Hypothalamus (tissue), 51 donors: Measurements from ENCODE around the gene RFPL1.
"Not testable (repeated sequence)": the region's sequence is repeated elsewhere in the genome, so short reads cannot be mapped to it uniquely, and the experiment has no call there.

Experiments used
- DNase-seq, 51 donors: peaks; one replicate each; lab custom pipeline; 2025; lab: John Stamatoyannopoulos, UW

Gene RFPL1

DNA sequence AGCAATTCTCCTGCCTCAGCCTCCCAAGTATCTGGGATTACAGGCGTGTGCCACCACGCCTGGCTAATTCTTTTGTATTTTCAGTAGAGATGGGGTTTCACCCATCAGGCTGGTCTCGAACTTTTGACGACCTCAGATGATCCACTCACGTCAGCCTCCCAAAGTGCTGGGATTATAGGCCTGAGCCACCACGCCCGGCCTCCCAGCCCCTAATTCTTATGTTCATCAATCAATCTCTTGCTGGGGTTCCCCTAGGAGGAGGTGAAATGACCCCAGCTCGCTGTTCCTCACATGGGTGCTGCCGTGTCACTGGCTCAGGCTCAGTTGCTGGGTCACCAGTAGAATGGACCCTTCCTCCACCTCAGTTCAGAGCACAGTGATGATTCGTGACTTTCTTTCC is at the start of gene RFPL1:
Gene RFPL1 (plus strand): TSS at position 301 of the 400 bp plus-strand sequence.
- not testable (repeated sequence) for DNase-seq

DNA sequence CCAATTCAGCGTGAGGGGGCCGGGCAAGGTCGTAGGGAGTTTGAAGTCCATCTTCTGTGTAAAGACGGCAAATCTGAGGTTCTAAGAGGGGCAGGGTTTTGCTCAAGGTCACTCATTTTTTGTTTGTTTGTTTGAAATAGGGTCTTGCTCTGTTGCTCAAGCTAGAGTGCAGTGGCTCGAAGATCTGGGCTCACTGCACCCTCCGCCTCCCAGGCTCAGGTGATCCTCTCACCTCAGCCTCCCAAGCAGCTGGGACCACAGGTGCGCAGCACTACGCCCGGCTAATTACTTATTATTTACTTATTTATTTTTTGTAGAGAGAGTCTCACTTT is 49.7 kb upstream of the RFPL1 start:
- no peak for DNase-seq

DNA sequence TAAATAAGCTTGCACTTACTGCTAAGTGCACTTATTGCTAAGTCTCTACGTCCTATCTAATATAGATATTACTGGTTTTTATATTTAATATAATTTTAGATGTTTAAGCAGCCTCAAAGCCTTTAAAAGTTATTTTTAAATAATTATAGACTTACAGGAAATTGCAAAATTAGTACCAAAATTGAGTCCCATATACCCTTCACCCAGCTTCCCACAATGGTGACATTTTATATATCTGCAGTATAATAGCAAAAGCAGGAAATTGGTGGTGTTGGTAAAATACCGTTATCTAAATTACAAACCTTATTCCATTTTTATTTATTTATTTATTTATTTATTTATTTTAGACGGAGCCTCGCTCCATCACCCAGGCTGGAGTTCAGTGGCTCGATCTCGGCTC is 48.1 kb upstream of the RFPL1 start:
- DNase-seq, result no peak

DNA sequence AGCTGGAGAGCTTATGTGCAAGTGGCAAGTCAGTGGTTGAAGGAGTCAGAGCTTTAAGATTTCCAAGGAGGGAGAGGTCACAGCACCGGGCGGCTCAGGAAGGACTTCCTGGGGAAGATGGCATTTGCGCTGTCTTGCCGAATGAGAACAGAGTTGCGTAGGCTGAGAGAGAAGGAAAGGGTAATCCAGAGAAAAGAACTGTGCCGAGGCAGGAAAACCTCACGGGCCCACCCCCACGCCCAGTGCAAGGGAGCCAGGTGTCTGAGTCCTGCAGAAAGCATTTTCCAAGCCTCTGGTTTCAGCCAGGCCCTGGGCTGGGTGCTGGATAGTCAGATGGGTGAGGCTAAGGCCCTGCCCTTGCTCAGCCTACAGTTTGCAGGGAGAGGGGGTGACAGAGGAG is 46.8 kb upstream of the RFPL1 start:
- no peak for DNase-seq

DNA sequence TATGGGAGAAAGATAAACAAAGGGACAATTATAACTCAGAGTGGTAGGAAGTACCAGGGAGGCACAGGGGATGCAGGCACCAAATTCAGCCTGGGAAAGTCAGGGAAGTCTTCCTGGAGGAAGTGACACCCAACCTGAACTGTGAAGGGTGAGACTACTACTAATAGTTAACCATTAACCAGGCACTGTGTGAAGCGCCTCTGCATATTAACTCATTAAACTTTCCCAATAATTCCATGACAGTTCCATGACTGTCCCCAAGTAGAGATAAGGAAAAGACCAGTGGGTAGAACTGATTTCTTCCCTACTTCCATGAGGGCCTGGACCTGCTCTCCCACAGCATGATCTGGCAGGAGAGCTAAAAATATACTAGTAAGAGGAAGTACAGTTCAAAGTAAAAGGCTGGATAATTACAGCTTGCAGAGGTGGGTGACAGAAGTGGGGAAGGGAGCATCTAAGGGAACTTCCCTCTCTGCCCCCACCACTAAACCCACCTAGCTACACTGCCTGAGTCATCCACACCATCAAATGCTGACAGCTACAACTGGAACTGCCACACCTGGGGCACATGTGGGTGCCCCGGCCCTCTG is 45.3 kb upstream of the RFPL1 start:
- no peak for DNase-seq

DNA sequence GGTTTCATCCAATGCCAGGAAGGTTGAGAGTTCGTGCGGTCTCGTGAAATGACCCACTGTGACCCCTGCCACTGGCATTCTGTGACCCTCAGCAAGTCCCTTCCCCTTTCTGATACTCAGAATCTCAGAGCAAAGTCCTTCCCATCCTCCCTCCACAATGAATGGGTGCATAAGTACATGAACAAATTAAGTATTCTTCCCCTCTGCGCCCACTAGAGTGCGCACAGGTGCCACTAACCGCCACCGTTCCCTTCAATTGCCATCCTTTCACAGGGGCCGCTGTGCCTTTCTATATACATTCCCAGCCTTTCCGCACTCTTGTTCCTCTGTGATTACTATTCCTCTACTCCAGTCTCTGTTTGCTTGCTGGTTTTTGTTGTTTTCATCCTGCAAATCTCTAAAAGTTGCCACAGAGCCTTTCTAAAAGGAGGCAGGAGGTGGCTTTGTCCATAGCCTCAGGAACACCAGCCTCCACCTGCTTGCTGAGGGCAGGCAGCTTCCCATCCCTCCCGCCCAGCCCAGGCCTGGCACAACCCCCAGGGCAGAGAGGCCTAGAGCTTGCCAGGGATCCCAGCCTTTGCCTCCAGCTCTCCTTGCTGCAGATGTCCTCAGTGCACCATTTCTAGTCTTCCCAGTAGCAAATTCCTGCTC is 43.3 kb upstream of the RFPL1 start:
- peak in 39 of 51 donors; percentile 3 to 76 (median 37) for DNase-seq

DNA sequence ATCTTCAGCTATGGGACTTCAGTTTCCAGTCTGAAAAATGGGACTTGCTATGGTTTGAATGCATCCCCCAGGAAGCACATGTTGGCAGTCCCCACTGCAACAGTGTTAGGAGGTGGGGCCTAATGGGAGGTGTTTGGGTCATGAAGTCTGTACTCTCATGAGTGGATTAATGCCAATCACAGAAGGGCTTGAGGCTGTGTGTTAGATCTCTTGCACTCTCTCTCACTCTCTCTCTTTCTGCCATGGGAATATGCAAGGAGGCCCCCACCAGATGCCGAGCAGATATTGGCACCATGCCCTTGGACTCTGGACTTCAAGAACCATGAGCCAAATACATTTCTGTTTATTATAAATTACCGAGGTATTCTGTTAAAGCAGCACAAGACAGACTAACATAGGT is 42.3 kb upstream of the RFPL1 start:
- DNase-seq, result no peak

DNA sequence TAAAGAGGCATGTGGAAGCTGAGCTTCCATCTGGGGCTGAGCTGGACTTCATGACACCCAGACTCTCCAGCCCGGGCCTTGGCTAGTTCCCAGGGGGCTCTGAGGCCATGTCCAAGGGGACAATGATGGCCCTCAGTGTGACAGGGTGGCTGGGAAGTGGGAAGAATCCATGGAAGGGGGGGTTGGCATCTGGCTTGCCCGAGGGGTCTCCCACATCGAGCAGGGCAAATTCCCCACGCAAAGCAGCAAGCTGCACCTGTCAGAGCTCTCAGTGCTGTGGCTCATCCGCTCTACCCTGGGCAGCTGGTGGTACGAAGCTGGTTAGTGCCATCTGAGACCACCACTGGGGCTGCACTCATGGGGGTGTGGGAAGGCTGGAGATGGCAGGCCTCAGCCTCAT is 40.6 kb upstream of the RFPL1 start:
- DNase-seq, result no peak

DNA sequence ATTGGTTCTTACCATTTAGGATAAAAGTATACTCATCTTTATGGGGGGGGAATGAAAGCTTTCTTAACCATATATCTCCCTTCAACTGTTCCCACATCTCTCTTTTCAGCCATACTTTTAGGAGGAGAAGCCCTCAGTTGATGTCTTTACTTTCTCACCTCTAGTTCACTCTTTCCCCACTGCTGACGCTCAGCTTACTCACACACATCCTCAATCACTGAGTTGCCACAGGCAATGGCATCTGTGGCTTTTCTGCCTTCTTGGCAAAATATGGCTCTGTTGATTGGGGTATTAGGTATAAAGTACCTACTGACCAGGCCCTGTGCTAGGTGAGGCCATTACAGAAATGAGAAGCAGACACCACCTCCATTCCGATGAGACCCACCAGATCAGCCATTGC is 37.8 kb upstream of the RFPL1 start:
- no peak for DNase-seq

DNA sequence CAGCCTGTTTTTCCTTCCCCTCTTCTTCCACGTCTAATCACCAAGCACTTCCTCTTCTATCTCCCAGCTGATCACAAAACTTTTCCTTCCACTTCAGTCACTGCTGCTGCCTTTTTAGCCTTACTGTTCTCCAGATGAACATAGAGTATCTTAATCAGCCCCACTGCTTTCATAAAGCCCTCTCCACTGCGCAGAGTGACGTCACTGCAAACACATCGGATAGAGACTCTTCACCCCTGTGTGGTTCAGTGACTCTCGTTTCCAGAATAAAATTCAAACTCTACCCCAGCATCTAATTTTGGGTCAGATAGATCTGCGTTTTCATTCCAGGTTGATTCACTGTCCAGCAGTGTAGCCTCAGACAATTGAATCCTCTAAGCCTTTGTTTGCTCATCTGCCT is 36.8 kb upstream of the RFPL1 start:
- DNase-seq, result not testable (repeated sequence)

DNA sequence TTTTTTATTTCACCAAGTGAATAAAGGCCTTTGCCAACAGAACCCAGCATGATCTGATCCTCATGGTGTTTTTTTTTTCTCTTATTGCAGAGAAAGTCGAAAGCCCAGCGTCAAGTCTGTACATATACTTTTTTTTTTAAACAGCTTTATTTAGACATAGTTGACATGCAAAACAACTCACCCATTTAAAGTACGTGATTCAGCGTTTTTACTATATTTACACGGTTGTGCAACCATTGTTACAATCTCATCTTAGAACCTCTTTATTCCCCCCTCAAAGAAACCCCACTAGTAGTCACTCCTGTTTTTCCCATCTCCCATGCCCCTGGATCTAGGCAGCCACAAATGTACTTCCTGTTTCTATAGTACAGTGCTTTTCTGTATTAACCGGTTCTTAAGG is 29.4 kb upstream of the RFPL1 start:
- no peak for DNase-seq

DNA sequence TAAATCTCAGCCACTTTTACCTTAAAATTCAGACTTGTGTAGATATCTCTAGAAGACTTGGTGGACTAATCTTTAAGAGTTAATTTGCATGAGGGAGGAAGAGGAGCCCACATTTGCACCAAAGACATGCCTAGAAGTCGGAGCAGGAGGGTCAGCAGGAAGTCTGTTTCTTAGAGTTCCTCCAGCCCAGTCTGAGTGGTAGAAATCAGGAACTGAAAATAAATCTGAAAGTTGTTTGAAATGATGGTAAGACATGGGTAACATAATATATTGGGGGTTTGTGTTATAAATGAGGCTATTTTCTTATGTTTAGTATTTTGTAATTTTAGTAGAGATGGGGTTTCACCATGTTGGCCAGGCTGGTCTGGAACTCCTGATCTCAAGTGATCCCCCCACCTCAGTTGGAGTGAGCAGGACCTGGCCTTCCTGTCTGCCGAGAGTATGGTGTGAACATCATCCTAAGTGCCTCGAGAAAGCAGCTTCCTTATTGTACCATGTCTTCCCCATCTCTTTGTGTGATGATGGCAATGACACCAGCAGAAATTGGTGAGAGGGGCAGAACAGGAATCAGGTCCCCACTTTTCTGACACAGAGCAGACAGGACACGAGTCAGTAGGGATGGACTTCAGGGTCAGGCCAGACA is 26.7 kb upstream of the RFPL1 start:
- not testable (repeated sequence) for DNase-seq

DNA sequence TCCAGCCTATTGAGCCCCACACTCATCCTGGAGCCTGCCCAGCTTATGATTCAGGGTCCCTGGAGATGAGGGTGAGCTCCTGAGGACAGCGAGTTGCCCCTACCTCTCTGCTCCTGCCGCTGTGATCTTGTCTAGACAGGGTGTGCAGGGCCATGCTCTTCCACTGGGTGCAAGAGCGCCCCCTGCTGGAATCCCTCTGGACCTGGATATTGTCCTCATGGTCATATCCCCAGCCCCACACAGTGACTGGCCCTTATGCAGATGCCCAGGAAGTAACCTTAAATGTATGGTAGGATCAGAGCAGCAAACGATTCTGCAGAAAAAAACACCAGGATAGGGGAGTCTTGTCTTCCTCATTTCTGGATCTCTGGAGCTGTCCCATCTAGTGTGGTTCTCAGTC is 25.6 kb upstream of the RFPL1 start:
- DNase-seq, result peak in 1 of 51 donors; percentile 4

DNA sequence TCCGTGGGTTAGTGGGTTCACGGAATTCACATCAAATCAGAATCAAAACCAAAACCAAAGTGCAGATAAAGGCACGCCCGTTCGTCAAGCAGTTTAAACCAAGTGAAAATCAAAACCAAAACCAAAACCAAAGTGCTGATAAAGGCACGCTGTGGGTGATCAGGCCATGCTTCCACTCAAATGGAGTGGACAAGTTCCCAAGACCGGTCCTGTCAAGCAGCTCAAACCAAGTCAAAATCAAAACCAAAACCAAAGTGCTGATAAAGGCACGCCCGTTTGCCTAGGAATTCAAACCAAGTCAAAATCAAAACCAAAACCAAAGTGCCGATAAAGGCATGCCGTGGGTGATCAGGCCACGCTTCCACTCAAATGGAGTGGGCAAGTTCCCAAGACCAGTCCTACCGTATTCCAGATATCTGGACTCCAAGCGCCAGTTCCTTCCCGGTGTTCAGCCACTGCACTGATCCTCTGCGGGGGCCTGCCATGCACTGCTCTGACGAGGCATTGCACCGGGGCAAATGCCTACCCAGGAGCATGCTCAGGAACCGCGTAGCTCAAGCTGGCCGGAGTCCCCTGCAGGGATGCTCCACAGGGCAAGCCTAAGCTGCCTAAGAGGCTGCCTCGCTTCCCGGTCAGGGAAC is 23.3 kb upstream of the RFPL1 start:
- DNase-seq, result peak in 1 of 51 donors; percentile 4

DNA sequence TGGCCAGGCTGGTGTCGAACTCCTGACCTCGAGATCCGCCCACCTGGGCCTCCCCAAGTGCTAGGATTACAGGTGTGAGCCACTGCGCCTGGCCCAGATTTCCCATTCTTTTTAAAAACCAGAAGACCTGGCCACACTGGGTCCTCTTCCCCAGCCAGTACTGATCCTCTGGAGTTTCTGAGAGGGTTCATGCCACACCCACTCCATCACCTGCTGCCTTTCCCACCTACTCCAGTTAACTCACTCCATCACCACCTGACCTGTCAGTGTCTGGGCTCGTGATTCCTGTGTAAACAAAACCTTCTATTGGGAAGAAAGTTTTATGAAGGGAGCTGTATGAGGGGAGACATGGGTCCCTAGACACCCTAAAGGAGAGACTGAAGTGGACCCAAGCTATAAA is 19.7 kb upstream of the RFPL1 start:
- not testable (repeated sequence) for DNase-seq

DNA sequence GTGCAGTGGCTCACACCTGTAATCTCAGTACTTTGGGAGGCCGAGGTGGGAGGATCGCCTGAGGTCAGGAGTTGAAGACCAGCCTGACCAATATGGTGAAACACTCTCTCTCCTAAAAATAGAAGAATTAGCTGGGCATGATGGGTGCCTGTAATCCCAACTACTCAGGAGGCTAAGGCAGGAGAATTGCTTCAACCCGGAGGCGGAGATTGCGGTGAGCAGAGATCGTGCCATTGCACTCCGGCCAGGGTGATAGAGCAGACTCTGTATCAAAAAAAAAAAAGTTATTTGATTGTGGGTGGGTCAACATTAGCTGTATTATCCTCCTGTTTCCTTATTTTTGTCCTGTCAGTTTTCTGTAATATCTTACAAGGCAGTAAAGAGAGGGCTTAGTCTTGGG is 11.9 kb upstream of the RFPL1 start:
- no peak for DNase-seq

DNA sequence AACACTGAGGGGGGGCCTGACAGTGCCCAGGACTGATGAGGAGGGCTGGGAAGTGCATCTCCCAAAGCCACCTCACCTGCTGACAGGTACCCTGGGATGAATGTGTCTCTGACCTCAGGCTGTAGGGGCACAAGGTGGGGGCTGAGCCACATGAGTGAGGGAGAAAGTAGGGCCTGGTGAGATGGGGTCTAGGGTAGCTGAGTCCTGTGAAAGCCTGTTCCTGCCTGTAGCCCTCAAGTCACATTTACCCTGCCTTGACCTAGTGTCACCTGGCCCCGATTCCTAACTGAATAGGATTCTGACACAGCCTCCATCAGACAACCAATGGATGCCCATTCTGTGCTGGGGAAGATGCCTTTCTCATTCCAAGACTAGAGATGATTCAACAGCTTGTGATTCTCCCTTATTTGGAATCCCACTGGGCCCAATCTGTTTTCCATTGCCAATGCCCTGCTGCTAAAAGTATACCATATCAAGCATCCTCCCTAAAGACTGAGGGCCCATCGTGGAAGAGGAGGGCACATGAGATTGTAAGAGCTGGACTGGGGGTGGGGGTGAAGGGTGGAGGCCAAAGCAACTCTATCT is 11.1 kb upstream of the RFPL1 start:
- no peak for DNase-seq

DNA sequence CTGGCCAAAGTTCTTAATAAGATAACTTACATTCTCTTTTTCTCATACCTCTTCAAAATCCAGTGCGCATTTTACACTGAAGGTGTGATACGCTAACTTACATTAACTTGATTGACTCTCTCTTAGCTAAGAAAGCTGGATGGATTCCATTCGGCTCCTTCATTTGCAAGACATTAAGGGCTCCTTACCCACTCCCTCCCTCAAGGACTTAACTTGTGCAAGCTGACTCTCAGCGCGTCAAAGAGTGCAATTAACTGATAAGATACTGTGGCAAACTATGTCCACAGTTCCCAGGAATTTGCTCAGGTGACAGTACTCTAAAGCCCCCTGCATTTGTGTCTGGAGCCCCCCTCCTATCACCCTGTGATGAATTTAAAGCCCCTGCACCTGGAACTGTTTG is 6.4 kb upstream of the RFPL1 start:
- DNase-seq, result no peak

DNA sequence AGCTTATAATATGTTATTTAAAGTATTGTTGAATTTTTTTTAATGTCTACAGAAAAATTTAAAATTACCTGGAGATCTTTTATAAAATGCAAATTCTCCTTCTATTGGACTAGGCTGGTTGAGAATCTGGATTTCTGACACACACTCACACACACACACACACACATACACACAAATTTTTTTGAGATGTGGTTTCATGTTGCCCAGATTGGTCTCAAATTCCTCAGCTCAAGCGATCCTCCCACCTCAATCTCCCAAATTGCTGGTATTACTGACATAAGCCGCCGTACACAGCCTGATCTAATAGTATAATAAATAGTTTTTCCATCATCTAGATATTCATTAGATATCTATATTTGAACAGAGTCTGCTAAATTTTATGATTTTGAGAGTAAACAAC is 4.5 kb upstream of the RFPL1 start:
- no peak for DNase-seq

DNA sequence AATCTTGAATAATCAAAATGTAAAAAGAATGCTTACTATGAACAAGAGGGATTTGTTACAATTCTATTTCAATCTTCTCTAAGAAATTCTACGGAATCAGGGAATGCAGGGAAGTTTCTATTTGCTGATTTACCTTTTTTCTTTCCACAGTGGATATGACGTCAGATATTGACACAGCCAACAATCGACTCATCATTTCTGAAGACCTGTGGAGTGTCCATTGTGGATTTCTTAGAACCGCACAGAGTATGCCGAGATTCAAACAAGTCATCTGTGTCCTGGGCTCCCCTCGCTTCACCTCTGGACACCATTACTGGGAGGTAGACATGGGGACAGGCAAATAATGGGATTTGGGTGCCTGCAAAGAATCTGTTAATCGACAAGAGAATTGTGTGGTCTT is 4.1 kb upstream of the RFPL1 start:
- DNase-seq, result no peak

DNA sequence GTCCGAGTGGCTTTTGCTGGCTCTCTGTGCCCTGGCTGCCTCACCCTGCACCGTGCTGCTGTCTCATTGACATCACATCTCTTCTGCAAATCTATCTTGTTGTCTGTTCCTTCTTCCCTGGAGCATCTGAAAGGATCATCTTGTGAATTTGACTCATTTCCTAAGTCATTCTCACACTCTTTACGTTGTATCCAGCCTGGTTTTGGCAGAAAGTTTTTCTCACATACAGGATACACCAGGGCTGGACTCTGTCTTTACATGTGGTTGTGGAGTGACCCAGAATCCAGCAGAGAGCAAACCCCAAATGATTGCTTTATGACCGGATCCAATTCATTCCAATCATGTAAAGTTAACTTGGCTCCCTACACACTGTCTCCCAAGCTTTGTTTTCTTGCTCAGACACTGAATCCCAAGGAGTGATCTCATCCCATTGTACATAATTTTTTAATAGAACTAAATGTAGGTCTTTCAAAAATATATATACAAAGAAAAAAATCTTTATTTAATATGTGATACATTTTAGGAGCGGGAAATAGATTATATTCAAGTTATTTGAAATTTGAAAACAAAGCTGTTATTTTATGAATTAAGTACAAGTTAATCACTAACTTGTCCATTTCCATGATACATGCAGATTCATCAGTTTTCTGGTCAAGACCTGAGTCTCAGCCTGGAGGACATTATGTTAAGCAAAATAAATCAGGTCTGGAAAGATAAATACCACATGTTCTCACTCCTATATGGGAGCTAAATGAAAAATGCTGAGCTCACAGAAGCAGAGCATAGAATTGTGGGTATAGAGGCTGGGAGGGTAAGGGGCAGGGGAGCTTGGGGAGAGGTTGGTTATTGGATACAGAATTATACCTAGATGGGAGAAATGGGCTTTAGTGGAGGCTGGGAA is 2.9 kb upstream of the RFPL1 start:
- DNase-seq, result no peak
